ENCODE results near the gene ZNF112.
"Not testable (repeated sequence)": the region's sequence is repeated elsewhere in the genome, so short reads cannot be mapped to it uniquely, and the experiment has no call there.

Gene ZNF112

DNA sequence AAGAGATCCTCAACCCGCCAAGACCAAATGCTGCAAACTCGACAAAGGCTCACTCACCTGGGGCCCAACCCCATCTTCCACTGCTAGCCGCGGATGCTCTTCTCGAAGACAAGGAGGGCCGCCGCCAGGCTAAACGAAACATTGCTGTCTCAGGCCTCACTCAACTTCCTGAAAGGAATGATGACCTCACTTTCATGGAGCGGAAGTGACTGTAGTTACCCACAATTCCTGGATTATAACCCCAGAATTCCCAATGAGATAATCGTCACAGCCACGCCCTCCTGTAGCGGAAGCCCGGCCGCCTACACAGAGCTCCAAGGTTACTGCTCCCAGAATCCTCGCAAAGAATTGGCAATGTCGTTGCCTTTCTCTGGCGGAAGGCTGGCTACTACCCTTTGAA lies 10.5 kb upstream of the ZNF112 start:
- H4K8ac ChIP-seq (ENCODE audit: low read depth, low read length), result no peak overlapping the region
- no peak for DNase-seq
- WGBS (ENCODE audit: extremely low coverage, insufficient coverage, low lambda C conversion rate), result no CpG with 5 or more reads among the region's 17 CpGs
- no peak overlapping the region for H2BK5ac ChIP-seq (ENCODE audit: low read length)
- no peak overlapping the region for H3K18ac ChIP-seq (ENCODE audit: low read length)
- H3K27me3 ChIP-seq (ENCODE audit: insufficient read depth, low read length, poor library complexity), result no peaks in the 10 kb centered on the region
- no peak overlapping the region for H3K4me2 ChIP-seq (ENCODE audit: low read length)
- H3K27ac ChIP-seq (ENCODE audit: low read depth, low read length), result no peak overlapping the region
- H3K4me3 ChIP-seq (ENCODE audit: low read length), result no peak overlapping the region
- H3K9ac ChIP-seq (ENCODE audit: low read length), result no peak overlapping the region
- H2BK120ac ChIP-seq (ENCODE audit: low read depth, low read length), result no peak overlapping the region
- H3K4me1 ChIP-seq (ENCODE audit: control insufficient read depth, low read depth, low read length), result no peaks in the 10 kb centered on the region
- no peak overlapping the region for H4K5ac ChIP-seq (ENCODE audit: low read length)
- no peak overlapping the region for H3K56ac ChIP-seq (ENCODE audit: low read length)
- H2BK15ac ChIP-seq (replicated peaks; ENCODE audit: low read depth), result no peak overlapping the region
- no peak overlapping the region for H2AK5ac ChIP-seq (ENCODE audit: low read length)
- no peaks in the 10 kb centered on the region for H3K36me3 ChIP-seq (ENCODE audit: control insufficient read depth, insufficient read depth, low read length)
- H3K4ac ChIP-seq (ENCODE audit: low read depth, low read length), result no peak overlapping the region
- H3K79me1 ChIP-seq (ENCODE audit: low read length), result no peaks in the 10 kb centered on the region
- no peak overlapping the region for H3K23ac ChIP-seq (ENCODE audit: low read length)
- H3K79me2 ChIP-seq (ENCODE audit: control insufficient read depth, insufficient read depth, low read length), result no peaks in the 10 kb centered on the region

DNA sequence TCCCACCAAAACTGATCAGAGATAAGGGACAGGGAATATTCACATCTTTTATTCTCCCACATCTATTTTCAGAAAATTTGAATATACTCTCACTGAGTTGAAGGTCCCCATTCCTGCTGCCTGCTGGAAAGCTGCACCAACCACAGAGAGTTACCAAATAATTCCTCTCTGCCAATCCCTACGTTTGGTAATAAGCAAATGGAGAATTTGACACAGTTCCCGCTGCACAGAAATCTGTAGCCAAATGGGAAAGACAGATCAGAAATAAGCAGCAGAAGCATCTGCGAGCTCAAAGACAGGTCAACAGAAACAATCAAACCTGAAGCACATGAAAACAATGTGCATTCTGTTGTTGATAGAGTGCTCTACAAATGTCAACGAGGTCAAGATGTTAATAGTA lies 9.9 kb downstream of the ZNF112 start:
- WGBS (ENCODE audit: extremely low coverage, insufficient coverage, low lambda C conversion rate), result no CpG with 5 or more reads among the region's 4 CpGs
- no peak for DNase-seq
- H2BK5ac ChIP-seq (ENCODE audit: low read length), result no peak overlapping the region
- H3K23ac ChIP-seq (ENCODE audit: low read length), result no peak overlapping the region
- H2BK120ac ChIP-seq (ENCODE audit: low read depth, low read length), result no peak overlapping the region
- H3K36me3 ChIP-seq (ENCODE audit: control insufficient read depth, insufficient read depth, low read length), result no peaks in the 10 kb centered on the region
- no peak overlapping the region for H3K18ac ChIP-seq (ENCODE audit: low read length)
- no peaks in the 10 kb centered on the region for H3K79me2 ChIP-seq (ENCODE audit: control insufficient read depth, insufficient read depth, low read length)
- H3K9ac ChIP-seq (ENCODE audit: low read length), result no peak overlapping the region
- H3K4ac ChIP-seq (ENCODE audit: low read depth, low read length), result no peak overlapping the region
- no peak overlapping the region for H2BK15ac ChIP-seq (replicated peaks; ENCODE audit: low read depth)
- H3K27me3 ChIP-seq (ENCODE audit: insufficient read depth, low read length, poor library complexity), result no peaks in the 10 kb centered on the region
- H4K5ac ChIP-seq (ENCODE audit: low read length), result no peak overlapping the region
- no peak overlapping the region for H3K4me2 ChIP-seq (ENCODE audit: low read length)
- no peak overlapping the region for H3K56ac ChIP-seq (ENCODE audit: low read length)
- H2AK5ac ChIP-seq (ENCODE audit: low read length), result no peak overlapping the region
- H3K27ac ChIP-seq (ENCODE audit: low read depth, low read length), result no peak overlapping the region
- no peaks in the 10 kb centered on the region for H3K4me1 ChIP-seq (ENCODE audit: control insufficient read depth, low read depth, low read length)
- H3K4me3 ChIP-seq (ENCODE audit: low read length), result no peak overlapping the region
- no peaks in the 10 kb centered on the region for H3K79me1 ChIP-seq (ENCODE audit: low read length)
- H4K8ac ChIP-seq (ENCODE audit: low read depth, low read length), result no peak overlapping the region

DNA sequence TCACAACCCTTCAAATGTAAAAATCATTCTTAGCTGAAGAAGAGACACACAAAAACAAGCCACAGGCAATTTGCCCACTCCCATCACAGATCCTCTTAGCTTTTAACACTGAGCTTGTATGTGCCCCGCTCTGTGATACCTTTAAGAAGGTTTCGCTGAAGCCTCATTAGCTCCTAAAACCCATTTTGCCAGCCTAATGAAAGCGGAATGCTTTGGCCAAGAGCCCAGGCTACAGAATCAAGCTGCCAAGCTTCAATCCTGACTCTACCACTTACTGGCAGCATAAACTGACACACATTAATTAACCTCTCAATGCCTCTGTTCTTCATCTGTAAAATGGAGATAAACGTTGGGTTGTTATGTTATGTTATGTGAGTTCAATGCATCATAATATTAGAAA lies 10.5 kb downstream of the ZNF112 start:
- Histone ChIP-seq H3K27ac (ENCODE audit: low read depth, low read length) (no peak overlapping the region), H2BK15ac (replicated peaks; ENCODE audit: low read depth) (no peak overlapping the region), H4K5ac (ENCODE audit: low read length) (no peak overlapping the region), H2AK5ac (ENCODE audit: low read length) (no peak overlapping the region), H3K36me3 (ENCODE audit: control insufficient read depth, insufficient read depth, low read length) (no peaks in the 10 kb centered on the region), H3K4me1 (ENCODE audit: control insufficient read depth, low read depth, low read length) (no peaks in the 10 kb centered on the region), H3K4me3 (ENCODE audit: low read length) (no peak overlapping the region), H4K8ac (ENCODE audit: low read depth, low read length) (no peak overlapping the region), H3K79me1 (ENCODE audit: low read length) (no peaks in the 10 kb centered on the region), H3K79me2 (ENCODE audit: control insufficient read depth, insufficient read depth, low read length) (no peaks in the 10 kb centered on the region), H3K4ac (ENCODE audit: low read depth, low read length) (no peak overlapping the region), H2BK120ac (ENCODE audit: low read depth, low read length) (no peak overlapping the region), H3K9ac (ENCODE audit: low read length) (no peak overlapping the region), H3K27me3 (ENCODE audit: insufficient read depth, low read length, poor library complexity) (no peaks in the 10 kb centered on the region), H3K4me2 (ENCODE audit: low read length) (no peak overlapping the region), H3K18ac (ENCODE audit: low read length) (no peak overlapping the region), H3K23ac (ENCODE audit: low read length) (no peak overlapping the region), H3K56ac (ENCODE audit: low read length) (no peak overlapping the region), H2BK5ac (ENCODE audit: low read length) (no peak overlapping the region)
- no peak for DNase-seq
- no CpG with 5 or more reads among the region's 4 CpGs for WGBS (ENCODE audit: extremely low coverage, insufficient coverage, low lambda C conversion rate)

DNA sequence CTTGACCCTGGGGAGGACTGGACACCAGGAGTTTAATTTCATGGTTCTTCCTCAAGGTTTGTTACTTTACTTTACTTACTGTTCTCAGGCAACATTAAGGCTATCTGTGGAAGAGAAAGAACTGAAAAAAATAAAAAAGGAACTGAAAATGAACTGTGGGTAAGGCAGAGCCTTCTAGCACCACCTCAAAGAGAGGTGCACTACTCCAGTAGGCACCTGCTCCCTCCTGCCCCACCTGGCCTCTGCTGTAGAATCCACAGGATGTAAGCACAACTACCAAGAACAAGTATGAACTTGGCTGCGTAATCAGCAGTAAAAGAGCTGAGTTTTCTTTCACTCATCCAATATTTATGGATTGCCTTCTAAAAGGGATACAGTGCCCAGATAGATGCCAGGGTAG lies 12.2 kb downstream of the ZNF112 start:
- Histone ChIP-seq H3K4me3 (ENCODE audit: low read length) (no peak overlapping the region), H4K5ac (ENCODE audit: low read length) (no peak overlapping the region), H3K79me1 (ENCODE audit: low read length) (no peaks in the 10 kb centered on the region), H3K4me1 (ENCODE audit: control insufficient read depth, low read depth, low read length) (no peaks in the 10 kb centered on the region), H3K4ac (ENCODE audit: low read depth, low read length) (no peak overlapping the region), H2AK5ac (ENCODE audit: low read length) (no peak overlapping the region), H3K9ac (ENCODE audit: low read length) (no peak overlapping the region), H3K18ac (ENCODE audit: low read length) (no peak overlapping the region), H3K56ac (ENCODE audit: low read length) (no peak overlapping the region), H2BK120ac (ENCODE audit: low read depth, low read length) (no peak overlapping the region), H3K36me3 (ENCODE audit: control insufficient read depth, insufficient read depth, low read length) (no peaks in the 10 kb centered on the region), H3K4me2 (ENCODE audit: low read length) (no peak overlapping the region), H4K8ac (ENCODE audit: low read depth, low read length) (no peak overlapping the region), H3K27me3 (ENCODE audit: insufficient read depth, low read length, poor library complexity) (no peaks in the 10 kb centered on the region), H2BK5ac (ENCODE audit: low read length) (no peak overlapping the region), H3K23ac (ENCODE audit: low read length) (no peak overlapping the region), H3K79me2 (ENCODE audit: control insufficient read depth, insufficient read depth, low read length) (no peaks in the 10 kb centered on the region), H3K27ac (ENCODE audit: low read depth, low read length) (no peak overlapping the region), H2BK15ac (replicated peaks; ENCODE audit: low read depth) (no peak overlapping the region)
- WGBS (ENCODE audit: extremely low coverage, insufficient coverage, low lambda C conversion rate), result no CpG with 5 or more reads among the region's 1 CpG
- no peak for DNase-seq

DNA sequence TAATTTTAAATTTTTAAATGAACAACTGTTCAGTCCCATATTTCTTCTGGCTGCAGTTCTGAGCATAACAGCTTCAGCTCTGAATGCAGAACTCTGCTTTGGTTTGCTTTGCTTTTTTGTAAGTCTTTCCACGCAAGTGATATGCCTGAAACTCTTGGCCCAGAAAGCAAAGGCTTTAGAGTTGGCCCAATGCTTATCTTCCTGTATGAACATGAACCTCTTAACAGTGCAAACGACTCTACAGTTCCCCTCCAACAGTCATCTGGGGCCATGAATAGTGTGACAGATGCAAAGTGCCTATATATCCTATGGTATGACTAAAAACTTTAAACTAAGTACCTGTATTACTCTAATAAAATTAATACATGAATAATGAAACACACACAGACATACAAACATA lies 14.7 kb downstream of the ZNF112 start:
- Histone ChIP-seq H3K79me1 (ENCODE audit: low read length) (no peaks in the 10 kb centered on the region), H3K4ac (ENCODE audit: low read depth, low read length) (no peak overlapping the region), H3K79me2 (ENCODE audit: control insufficient read depth, insufficient read depth, low read length) (no peaks in the 10 kb centered on the region), H3K4me3 (ENCODE audit: low read length) (no peak overlapping the region), H3K23ac (ENCODE audit: low read length) (no peak overlapping the region), H3K27me3 (ENCODE audit: insufficient read depth, low read length, poor library complexity) (no peaks in the 10 kb centered on the region), H2BK5ac (ENCODE audit: low read length) (no peak overlapping the region), H3K18ac (ENCODE audit: low read length) (no peak overlapping the region), H3K36me3 (ENCODE audit: control insufficient read depth, insufficient read depth, low read length) (no peaks in the 10 kb centered on the region), H4K8ac (ENCODE audit: low read depth, low read length) (no peak overlapping the region), H3K4me2 (ENCODE audit: low read length) (no peak overlapping the region), H2BK15ac (replicated peaks; ENCODE audit: low read depth) (no peak overlapping the region), H2BK120ac (ENCODE audit: low read depth, low read length) (no peak overlapping the region), H3K4me1 (ENCODE audit: control insufficient read depth, low read depth, low read length) (no peaks in the 10 kb centered on the region), H3K27ac (ENCODE audit: low read depth, low read length) (no peak overlapping the region), H4K5ac (ENCODE audit: low read length) (no peak overlapping the region), H3K56ac (ENCODE audit: low read length) (no peak overlapping the region), H3K9ac (ENCODE audit: low read length) (no peak overlapping the region), H2AK5ac (ENCODE audit: low read length) (no peak overlapping the region)
- DNase-seq, result no peak
- no CpG with 5 or more reads among the region's 2 CpGs for WGBS (ENCODE audit: extremely low coverage, insufficient coverage, low lambda C conversion rate)

DNA sequence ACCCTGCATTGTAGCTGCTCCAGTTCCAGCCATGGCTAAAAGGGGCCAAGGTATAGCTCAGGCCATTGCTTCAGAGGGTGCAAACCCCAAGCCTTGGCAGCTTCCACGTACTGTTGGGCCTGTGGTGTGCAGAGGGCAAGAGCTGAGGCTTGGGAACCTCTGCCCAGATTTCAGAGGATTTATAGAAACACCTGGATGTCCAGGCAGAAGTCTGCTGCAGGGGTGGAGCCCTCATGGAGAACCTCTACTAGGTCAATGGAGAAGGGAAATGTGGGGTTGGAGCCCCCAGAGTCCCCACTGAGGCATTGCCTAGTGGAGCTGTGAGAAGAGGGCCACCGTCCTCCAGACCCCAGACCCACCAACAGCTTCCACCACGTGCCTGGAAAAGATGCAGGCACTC lies 21.8 kb downstream of the ZNF112 start:
- not testable (repeated sequence) for H3K79me2 ChIP-seq (ENCODE audit: control insufficient read depth, insufficient read depth, low read length); H3K4me1 ChIP-seq (ENCODE audit: control insufficient read depth, low read depth, low read length); H2BK5ac ChIP-seq (ENCODE audit: low read length); H3K79me1 ChIP-seq (ENCODE audit: low read length); H2BK120ac ChIP-seq (ENCODE audit: low read depth, low read length); H3K36me3 ChIP-seq (ENCODE audit: control insufficient read depth, insufficient read depth, low read length); H3K18ac ChIP-seq (ENCODE audit: low read length); H4K5ac ChIP-seq (ENCODE audit: low read length); H2BK15ac ChIP-seq (replicated peaks; ENCODE audit: low read depth); H3K23ac ChIP-seq (ENCODE audit: low read length); H2AK5ac ChIP-seq (ENCODE audit: low read length); H3K4me3 ChIP-seq (ENCODE audit: low read length); H3K9ac ChIP-seq (ENCODE audit: low read length); H3K27ac ChIP-seq (ENCODE audit: low read depth, low read length); DNase-seq; H3K56ac ChIP-seq (ENCODE audit: low read length); H3K27me3 ChIP-seq (ENCODE audit: insufficient read depth, low read length, poor library complexity); H3K4me2 ChIP-seq (ENCODE audit: low read length); H3K4ac ChIP-seq (ENCODE audit: low read depth, low read length); H4K8ac ChIP-seq (ENCODE audit: low read depth, low read length)
- WGBS (ENCODE audit: extremely low coverage, insufficient coverage, low lambda C conversion rate), result no CpG with 5 or more reads among the region's 3 CpGs

Data from mesendoderm (in vitro differentiated cells).